HUDEP-2 (cell line): Measurements from ENCODE around the gene CLTCL1.
"Not testable (repeated sequence)": the region's sequence is repeated elsewhere in the genome, so short reads cannot be mapped to it uniquely, and the experiment has no call there.

Source experiments
- DNase-seq, 76 experiments: peaks; one replicate each; lab custom pipeline; 2025; ENCODE audit not compliant: unreplicated experiment in 76 of 76; lab: John Stamatoyannopoulos, UW

The CLTCL1 gene

GRCh38 chr22:19222242-19223005, 69.1 kb downstream of the CLTCL1 start:
- DNase-seq: no peak

- no peak for DNase-seq
These were observed 70.7 kb downstream of the CLTCL1 start for GRCh38 chr22:19220867-19221266.

- peak in 2 of 76 experiments; percentile 4 to 8 for DNase-seq
These were observed 72.8 kb downstream of the CLTCL1 start for GRCh38 chr22:19218541-19219233.

GRCh38 chr22:19216579-19216978, 74.9 kb downstream of the CLTCL1 start:
- no peak for DNase-seq

GRCh38 chr22:19215360-19215759, 76.2 kb downstream of the CLTCL1 start:
- no peak for DNase-seq

- DNase-seq: no peak
These were observed 77.4 kb downstream of the CLTCL1 start for GRCh38 chr22:19214078-19214473.

GRCh38 chr22:19213442-19214077, 78.0 kb downstream of the CLTCL1 start:
- DNase-seq: no peak

GRCh38 chr22:19213001-19213400, 78.5 kb downstream of the CLTCL1 start:
- DNase-seq: no peak

GRCh38 chr22:19212302-19212870, 79.1 kb downstream of the CLTCL1 start:
- DNase-seq: no peak

GRCh38 chr22:19210188-19210587, 81.3 kb downstream of the CLTCL1 start:
- no peak for DNase-seq

- DNase-seq: no peak
These were observed 83.2 kb downstream of the CLTCL1 start for GRCh38 chr22:19208287-19208847.

- no peak for DNase-seq
These were observed 83.6 kb downstream of the CLTCL1 start for GRCh38 chr22:19207884-19208283.

- no peak for DNase-seq
These were observed 84.1 kb downstream of the CLTCL1 start for GRCh38 chr22:19207401-19207808.

GRCh38 chr22:19206287-19206686, 85.2 kb downstream of the CLTCL1 start:
- DNase-seq: no peak

- DNase-seq: no peak
These were observed 86.9 kb downstream of the CLTCL1 start for GRCh38 chr22:19204640-19205039.

GRCh38 chr22:19203834-19204233, 87.7 kb downstream of the CLTCL1 start:
- DNase-seq: peak in 41 of 76 experiments; percentile 2 to 56 (median 23)

GRCh38 chr22:19202799-19203186, 88.7 kb downstream of the CLTCL1 start:
- DNase-seq: not testable (repeated sequence)

GRCh38 chr22:19201869-19202798, 89.4 kb downstream of the CLTCL1 start:
- peak in 2 of 76 experiments; percentile 11 to 17 for DNase-seq

- no peak for DNase-seq
These were observed 90.2 kb downstream of the CLTCL1 start for GRCh38 chr22:19201130-19201868.
